Hypothalamus (tissue), 51 donors: ENCODE measurements around the gene RAP2A.

Experiments
- DNase-seq, 51 donors: peaks; one replicate each; lab custom pipeline; 2025; lab: John Stamatoyannopoulos, UW

The RAP2A gene

DNA sequence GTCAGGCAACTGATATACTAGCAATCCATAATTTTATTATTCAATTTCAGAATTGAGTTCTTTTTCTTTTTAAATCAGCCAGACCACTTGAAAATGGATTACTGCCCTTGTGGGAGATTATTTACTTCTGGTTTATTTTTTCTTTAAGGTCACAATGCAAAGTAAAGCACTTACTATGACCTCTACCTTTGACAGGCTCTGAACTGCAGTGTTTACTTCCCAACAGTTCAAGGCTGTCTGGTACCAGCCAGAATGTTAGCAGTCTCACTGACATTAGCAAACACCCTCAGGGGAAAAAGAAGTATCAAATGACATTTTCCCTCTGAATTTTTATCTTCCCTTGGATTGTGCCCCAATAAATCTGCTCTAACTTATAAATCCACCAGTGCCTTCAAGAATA is 57.5 kb downstream of the RAP2A start:
- DNase-seq: no peak

GRCh38 chr13:97492257-97492656 is 58.3 kb downstream of the RAP2A start:
- DNase-seq: no peak

DNA sequence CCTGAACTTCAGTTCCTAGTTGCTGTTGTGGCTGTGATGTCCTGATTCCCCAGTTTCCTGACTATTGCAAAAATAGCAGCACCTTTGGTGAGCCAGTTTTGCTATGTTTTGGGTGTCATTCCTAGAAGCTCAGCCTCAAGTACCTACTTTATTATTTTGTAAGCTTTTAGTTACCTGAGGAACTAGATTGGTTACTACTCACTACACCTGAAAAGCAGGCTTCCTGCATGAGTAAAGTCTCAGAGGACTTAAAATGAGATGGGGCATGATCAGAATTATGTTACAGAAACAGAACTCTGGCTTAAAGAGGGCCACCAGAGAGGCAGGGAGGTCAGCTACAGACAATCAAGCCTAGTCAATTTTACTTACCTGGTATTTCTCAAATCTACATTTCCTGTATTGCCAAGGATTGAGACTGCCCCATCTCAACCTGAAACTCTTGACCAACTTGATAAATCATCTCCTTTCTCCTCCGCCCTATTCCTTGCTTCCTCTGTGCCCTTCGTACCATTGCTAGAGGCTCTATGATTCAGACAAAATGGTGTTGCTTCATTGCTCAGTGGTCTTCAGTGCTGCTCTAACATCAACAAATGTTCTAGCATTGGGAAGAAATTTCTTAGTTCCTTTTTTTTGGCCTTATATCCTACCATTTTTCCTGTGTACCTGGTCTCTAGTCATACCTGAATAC is 58.9 kb downstream of the RAP2A start:
- DNase-seq: no peak

- DNase-seq: no peak
Measured at GRCh38 chr13:97493456-97493855, 59.5 kb downstream of the RAP2A start.

GRCh38 chr13:97495678-97496077 is 61.7 kb downstream of the RAP2A start:
- no peak for DNase-seq

DNA sequence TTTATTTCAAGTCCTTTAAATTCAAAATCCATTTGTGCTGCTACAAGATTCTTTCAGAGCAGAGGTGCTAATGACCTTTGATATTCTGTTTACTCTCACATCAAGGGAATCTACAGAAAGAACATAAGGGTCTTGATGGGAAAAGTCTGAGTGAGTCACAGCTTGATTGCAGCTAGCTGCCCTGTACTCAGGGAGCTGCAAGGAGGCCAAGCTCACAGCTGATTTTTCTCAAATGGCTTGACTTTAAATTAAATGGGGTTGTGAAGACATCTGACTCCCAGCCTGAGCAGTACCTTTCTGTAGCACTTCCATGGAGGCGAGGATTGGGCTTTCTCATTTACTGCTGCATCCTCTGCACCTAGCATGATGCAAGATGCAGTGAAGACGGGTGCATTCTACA is 62.5 kb downstream of the RAP2A start:
- DNase-seq: no peak

GRCh38 chr13:97497400-97497799 is 63.4 kb downstream of the RAP2A start:
- no peak for DNase-seq

GRCh38 chr13:97498419-97498818 is 64.5 kb downstream of the RAP2A start:
- DNase-seq: no peak

DNA sequence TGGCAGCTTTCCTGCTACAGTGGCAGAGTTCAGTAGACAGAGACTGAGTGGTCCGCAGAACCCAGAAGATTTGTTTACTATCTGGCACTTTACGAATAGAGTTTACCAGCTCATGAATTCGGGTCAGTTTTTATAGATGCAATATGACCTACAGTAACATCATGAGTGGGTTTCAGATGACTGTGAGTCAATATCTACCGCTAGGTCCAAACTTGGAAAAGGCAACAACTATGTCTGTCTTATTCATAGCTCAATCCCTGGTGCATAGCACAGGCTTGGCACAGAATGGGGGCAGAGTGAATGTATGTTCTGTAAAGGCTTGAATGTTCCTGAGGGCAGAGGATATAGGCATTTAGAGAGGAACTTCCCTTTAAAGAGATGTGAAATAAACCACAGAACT is 65.2 kb downstream of the RAP2A start:
- no peak for DNase-seq

DNA sequence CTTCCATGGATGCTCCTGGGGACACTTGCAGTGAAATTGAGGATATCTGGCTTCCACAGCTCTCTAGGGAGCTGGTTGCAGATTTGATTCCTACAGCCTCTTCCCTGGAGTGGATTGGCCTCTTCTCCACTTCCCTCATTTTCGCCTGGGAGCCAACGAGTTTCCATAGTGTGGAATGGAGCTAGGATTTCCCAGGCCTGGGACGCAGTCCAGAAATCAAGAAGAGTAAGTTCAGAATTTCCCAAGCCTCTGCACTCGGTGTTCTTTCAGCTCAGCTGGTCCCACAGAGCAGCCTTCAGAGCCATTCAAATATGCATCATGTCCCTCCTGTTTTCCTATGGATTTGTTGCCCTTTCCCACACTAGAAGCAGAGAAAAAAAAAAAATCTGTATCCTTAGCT is 68.2 kb downstream of the RAP2A start:
- peak in 13 of 51 donors; percentile 2 to 44 (median 9) for DNase-seq

GRCh38 chr13:97502706-97503105 is 68.7 kb downstream of the RAP2A start:
- DNase-seq: no peak

DNA sequence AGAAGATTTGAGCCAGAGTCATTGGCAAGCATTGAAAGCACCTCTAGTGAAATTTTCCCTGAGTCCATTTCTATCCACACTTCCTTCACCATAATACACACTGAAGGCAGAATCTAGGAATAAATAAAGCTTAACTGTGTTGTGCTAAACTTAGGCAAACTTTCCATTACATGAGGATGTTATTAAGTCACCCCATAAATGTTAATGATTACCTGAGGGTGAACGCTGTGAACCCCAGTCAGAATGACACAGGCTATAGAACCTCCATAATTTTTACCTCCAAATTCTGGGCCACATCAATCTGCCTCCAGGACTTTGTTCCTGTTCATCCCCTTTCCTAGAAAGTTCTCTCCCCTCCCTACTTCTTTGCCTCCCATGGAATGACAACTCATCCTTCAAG is 71.0 kb downstream of the RAP2A start:
- no peak for DNase-seq

DNA sequence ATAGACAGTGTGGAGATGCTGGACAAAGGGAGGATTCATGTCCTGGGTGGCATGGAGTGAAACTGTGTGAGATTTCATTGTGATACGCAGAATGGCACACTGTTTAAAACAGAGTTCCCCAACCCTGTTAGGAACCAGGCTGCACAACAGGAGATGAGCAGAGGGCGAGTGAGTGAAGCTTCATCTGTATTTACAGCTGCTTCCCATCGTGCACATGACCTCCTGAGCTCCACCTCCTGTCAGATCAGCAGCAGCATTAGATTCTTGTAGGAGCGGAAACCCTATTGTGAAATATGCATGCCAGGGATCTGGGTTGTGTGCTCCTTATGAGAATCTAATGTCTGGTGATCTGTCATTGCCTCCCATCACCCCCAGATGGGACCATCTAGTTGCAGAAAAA is 72.5 kb downstream of the RAP2A start:
- peak in 13 of 51 donors; percentile 3 to 51 (median 8) for DNase-seq

DNA sequence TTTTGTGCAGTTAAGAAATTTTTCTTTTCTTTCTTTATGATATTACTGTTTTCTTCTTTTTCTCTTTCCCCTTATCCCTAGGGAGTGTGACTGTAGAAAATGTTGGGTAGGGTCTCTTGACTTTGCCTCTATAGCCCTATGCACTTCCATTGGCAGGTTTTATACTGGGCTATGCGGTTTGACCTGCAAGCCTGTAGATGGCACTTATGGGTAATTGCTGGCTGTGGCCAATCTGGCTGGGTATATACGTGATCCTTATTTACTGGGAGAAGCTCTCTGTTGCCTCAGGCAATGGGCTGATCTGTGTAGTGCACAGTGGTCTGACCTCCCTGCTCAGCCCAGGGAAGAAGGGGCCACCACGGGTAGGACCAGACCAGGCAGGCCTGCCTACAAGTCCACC is 78.8 kb downstream of the RAP2A start:
- no peak for DNase-seq

DNA sequence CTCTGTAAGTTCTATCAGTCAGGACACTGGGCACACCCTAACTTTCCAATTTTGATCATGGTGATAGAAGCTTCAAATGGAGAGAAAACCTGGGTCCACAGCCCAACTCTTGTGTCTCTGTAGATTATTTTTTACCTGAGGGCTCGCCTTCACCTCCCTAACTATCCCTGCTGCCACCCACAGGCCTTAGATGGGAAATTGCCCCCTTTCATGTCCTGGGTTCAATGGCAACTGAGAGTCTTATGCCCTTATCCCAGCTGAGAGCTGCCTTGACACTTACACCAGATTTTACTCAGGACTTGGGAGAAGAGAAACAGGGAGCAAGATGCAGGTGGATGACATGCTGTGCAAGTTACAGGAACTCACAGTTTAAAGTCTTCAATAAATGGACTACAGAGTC is 81.7 kb downstream of the RAP2A start:
- DNase-seq: no peak

DNA sequence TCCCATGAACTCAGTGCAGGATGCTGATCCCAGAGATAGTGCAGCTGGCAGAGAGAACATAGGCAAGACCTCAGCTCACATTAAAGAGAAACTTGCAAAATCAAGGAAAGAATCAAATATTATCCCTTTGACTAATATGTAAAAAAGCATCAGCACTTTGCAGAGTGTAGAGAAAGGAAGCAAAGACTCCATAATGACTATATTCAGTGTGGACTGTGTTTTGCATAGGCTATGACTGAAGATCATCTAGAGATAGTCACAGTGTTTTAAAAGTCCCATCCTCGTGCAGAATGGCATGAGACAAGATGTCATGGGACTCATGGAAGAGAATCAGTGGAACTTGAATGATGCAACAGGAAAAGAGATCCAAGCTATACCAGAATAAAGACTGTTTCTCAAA is 84.0 kb downstream of the RAP2A start:
- no peak for DNase-seq
